Left hindlimb (tissue), 1 donor: ENCODE data around the gene HIVEP3.
A peak's percentile ranks its signal among the peaks of the same experiment; 100 is the strongest.

Source experiments
- DNase-seq: peaks from one replicate; pipeline ENCODE4 v3.0.0-alpha.2; 2018

HIVEP3 gene

DNA sequence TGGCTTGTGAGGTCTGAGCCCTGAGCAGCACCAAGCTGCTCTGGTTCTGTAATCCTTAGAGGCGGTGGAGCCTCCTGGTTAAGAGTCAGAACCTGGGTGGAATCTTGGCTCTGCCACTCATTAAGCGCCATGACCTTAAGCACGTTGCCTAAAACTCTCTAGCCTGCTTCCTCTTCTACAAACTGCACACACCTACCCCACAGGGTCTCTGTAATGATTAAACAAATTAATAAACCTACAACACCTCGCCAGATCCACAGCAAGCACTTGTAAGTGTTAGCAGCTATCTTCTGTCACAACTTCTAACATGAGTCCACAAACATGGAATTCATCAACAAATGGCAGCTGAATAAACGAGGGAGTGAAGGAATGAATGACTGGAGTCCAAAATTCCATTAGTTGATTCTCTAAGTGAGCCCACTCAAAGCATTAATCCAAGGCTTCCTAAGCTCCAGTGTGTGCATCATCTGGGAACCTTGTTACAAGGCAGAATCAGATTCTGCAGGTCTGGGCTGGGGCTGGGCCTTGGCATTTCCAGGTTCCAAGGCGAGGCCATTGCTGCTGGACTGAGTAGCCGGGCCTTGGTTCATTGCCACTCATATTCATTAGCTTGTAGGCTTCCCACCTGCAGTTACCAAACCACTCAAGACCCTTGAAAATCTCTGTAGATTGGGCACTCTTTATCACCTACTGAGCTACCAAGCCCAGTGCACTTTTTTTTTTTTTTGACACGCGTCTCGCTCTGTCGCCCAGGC lies 168.6 kb downstream of the HIVEP3 start:
- no peak for DNase-seq

DNA sequence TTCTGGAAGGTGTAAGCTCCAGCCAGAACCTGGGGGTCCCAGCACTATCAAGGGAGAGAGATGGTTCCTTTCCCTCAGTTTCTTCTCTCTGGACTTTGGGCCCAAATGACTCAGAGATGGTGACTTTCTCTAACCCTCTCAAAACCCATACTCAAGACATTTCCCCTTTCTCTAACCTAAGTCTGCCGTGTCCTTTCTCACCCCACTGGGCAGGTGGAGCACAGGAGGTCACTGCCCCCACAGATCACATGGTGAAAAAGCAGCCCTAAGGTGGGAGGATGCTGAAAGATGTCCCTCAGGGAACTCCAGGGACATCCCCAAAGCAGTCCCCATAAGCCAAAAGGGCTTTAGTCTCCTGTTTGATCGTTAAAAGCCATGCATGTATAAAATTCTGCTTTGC lies 173.7 kb downstream of the HIVEP3 start:
- DNase-seq, result no peak

DNA sequence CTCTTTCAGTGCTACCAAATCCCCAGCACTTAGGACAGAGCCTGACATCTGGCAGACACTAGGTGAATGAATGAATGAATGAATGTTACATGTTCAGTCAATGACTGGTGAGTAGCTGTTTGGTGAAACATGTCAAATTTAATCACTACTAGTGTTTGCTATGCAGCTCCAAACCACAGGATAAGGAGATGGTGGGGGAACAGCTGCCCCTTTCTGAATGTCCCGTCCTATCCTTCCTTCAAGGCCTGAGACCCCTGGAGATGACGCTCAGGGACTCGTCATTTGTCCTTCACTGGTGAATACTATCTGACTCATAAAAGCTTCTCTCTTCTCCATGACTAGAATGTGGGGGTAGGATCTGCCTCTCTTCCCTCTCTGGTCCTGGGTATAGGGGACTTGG lies 175.4 kb downstream of the HIVEP3 start:
- DNase-seq, result no peak

DNA sequence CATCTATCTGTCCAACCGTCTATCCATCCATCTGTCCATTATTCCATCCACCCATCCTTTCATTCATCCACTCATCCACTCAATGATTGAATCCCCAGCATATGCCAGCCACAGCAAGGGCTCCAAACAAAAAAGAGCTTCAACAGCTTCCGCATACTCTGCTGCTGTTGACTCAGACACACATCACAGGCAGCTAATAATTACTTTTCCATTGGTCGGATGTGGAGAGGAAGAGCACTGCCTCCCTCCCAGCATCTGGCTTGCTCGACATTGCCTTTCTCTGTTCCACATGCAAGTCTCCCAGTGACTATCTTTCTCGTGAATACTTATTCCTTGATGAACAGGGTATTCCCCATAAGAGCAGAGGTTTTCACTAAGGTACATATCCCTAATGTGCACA lies 176.5 kb downstream of the HIVEP3 start:
- DNase-seq, result no peak

DNA sequence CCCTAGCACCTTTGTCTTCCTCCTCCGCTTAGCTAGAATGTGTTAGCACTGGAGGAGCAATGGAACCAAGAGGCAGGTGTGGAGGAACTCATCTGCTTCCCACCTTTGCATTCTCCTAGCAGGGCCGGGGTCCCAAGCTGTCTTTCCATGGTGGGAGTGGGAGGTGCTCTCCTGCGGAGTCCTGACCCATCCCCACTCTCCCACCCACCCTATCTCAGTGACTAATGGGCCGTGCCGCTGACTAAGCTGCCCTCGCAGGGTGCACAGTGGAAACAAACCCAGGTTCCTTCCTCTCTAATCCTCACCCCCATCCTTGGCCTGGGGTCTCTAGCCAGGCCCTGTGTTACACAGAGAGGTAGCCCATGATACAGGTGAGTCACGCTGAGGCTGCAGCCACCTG lies 177.5 kb downstream of the HIVEP3 start:
- DNase-seq, result no peak

DNA sequence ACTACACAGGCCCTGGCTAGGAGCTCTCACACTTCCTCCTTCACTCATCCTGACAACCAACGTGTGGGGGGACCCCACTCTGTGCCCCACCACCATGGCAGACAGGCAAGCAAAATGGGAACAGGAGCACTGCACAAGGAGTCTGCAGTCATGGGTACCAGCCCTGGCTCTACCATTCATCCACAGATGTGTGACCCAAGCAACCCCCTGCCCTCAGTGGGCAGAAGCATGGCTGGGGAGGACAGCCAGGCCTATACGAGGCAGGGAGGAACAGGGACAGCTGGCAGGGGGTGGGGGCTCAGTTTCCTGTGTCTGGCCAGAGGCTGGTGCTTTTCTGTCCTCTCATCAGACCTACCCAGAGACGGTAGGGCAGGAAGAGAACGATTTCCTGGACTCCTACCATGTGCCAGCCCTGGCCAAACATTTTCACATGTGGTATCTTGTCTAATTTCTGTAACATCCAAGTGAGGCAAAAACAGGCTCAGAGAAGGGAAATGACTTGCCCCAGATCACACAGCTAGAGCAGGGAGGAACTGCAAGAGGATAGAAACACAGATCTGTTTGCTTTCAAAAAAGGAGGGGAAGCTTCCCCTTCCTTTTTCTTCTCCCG lies 178.0 kb downstream of the HIVEP3 start:
- no peak for DNase-seq

DNA sequence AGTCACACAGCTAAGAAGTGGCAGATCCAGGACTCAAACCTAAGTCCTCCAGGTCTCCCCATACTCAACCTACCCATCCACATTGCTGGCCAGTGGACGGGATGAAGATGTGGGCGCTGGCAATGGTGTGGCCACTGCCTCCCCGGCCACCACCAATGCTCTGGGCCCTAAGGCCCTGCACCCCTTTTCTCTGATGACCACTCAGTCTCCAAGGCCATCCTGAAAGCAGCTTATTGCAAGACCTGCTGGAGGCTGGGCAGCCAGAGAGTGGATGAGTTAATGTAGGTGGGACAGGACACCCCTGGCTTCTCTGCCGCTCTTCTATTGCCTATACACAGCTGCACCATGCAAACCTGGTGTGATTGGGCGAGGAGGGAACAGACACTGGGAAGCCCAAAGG lies 178.7 kb downstream of the HIVEP3 start:
- no peak for DNase-seq

DNA sequence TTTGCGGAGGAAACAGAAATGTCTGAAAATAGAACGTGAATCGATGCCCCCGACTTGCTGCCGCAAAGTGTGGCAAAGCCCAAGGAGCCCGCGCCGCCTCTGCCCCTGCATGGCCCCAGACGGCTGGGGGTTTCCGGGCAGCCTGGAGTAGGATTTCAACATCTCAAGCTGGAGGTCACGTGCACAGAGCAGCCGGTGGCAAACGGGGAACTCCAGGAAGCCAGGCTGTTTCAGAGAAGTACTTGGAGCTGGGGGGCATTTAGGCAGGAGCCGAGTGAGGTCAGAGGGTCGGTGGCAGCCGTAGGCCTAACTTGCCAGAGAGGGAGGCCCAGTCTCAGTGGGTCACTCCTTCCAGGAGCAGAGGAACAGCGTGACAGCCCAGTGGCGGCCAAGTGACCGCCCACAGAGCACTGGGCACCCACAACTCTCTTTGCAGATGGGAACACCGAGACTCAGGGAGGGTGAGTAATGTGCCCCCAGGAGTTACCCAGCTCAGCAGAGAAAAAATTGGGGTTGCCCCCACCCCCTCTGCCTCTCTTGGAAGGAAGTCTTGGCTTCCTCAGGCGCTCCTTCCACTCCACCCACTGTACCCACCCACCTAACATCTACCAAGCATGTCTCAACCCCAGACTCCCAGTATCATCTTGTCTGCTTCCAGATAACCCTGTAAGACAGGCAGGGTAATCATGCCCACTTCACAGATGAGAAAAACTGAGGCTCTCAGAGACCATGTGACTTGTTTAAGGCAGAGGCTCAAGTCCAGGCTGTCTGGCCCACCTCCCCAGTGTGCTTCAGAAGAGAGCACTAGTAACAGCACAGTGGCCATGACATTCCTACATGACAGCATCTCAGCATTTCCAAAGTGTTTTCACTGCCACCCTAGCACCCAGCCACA lies 179.4 kb downstream of the HIVEP3 start:
- peak; percentile 80 for DNase-seq

DNA sequence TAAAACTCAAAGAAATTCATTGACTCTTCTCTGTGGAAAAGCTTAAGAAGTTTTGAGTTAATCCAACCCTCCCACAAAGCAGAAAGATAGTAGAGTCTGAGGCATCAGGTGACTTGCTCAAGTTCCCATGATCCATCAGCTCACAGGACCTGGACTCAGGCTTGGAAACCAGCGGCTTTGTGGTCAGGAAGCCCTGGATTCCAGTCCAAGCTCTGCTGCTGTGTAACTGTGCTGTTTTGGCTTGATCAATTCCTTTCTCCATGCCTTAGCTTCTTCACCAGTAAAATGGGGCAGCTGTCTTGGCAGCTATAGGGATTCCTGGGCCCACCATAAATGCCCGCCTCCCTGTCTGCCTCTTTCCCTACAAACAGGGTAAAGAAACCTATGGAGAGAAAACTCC lies 180.2 kb downstream of the HIVEP3 start:
- no peak for DNase-seq

DNA sequence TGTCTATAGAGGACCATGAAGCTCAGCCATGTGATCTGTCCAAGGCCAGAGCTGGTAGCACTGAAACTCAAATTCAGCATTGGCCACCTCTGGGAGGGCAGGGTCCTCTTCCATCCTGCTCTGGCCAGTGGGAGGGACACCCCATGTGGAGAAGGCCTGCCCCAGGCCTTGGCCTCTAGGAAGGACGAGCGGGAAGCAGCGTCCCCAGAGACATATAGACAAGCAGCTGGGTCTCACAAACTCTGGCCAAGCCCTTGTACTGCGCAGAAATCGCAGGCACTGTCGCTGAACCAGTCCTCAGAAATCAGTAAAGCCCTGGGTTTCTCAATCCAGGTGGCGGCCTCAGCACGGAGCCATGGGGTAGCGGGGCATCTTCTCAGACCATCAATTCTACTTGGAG lies 180.7 kb downstream of the HIVEP3 start:
- no peak for DNase-seq

DNA sequence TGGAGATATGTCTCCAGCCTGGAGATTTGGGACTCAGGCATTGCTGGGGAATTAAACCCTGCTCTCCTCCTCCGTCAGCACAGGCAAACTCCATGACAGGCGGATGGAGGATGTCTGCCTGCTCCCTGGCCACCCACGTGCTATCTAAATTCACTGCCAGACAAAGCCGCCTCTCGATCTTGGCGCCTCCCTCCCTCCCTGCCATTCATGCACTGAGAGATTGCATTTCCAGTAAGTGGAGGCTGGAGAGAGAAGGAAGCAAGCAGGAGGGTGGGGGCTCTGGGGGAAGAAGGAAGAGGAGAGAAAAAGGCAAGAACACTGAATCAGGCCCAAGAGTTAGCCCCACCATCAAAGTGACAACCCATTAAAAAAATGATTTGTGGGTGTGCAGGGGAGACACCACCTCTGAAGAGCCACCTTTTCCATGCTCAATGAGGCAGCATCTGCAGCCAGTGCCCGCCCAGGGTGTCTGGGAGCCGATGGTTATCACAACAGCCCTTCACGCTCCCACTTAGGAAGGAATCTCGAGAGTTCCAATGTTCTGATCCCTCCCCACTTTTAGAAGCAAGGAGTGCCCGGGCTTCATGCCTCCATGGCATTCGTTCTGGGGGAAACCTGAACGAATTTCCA lies 183.0 kb downstream of the HIVEP3 start:
- DNase-seq, result no peak

DNA sequence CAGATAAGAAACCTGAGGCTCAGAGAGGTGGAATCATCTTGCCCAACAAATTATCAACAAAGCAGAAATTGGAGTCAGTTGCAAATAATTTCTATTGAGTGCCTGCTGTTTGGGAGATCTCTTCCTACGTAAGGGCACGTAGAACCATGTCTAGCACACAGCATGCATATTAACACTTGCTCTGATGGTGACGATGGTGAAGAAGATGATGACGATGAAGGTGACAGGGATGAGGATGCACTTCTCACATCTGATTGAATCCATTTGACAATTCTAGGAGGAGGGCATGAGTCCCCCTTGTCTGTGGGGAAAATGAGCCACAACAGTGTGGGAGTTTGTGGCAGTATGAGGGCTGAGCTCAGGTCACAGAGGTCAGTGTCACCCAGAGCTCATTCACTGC lies 183.6 kb downstream of the HIVEP3 start:
- no peak for DNase-seq

DNA sequence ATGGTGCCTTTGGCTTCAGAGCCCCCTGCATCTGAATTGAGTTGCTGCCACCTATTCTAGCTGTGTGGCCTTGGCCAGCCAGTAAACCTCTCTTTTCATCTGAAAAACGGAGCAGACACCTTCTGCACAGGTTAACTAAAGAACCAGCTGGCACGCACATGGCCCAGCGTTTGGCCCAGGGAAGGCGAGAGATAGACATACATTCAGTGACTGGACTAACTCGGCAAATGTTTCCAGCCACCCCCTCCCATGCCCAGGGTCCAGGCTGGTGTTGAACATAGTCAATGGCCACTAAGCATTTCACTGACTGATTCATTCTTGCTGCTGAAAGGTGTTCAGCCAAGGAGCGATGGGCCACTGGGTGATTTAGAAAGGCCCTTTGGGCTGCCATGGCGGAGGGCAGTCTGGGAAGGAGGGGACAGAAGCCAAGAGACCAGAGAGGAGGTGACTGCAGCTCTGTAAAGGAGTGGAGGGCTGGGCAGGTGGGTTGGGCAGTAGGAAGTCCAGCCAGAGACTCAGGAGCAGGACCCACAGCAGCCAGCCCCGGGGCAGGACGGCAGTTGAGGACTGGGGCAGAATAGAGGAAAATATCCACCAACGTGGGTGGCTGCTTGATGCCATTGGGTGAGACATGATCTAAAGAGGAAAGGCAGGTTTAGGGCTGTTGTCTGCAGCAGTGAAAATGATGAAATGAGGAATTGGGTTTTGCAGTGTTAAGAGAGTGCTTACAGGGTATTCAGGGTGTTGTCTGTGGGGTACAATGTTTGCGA lies 184.3 kb downstream of the HIVEP3 start:
- DNase-seq, result no peak

DNA sequence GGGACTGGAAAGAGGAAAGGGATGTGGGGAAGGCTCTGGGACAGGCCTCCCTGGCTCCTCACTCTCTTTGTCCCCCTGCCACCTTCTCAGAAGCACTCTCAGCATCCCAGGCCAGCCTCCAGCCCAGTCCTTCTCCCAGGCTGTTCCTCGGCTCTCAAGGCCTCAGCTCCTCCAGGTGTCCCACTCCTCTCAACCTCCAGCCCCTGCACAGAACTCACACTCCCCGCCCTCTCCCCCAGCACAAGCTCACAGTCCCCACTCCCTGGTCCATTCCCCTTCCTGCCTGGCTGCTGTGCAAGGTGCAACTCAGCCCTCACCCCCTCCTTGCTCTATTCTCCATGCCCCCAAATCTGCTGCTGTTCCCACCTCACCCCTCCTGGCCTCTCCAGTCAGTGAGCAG lies 185.0 kb downstream of the HIVEP3 start:
- DNase-seq, result no peak

DNA sequence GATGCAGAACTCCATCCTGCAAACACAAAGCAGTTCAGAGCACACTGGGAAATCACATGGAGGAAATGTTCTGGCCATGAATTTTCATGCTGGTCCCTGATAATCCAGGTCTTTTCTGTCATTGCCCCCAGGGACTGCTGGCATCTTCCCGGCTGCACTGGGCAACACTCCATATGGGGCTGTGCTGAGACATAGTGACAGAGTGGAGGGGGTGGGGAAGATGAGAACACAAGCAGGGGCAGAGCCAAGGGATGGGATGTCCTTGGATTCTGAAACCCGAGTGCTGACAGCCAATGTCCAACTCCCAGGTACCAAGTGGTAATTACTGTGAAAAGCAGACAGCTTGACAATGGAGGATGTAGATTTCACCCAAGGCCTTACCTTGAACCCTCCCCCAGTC lies 185.7 kb downstream of the HIVEP3 start:
- no peak for DNase-seq

DNA sequence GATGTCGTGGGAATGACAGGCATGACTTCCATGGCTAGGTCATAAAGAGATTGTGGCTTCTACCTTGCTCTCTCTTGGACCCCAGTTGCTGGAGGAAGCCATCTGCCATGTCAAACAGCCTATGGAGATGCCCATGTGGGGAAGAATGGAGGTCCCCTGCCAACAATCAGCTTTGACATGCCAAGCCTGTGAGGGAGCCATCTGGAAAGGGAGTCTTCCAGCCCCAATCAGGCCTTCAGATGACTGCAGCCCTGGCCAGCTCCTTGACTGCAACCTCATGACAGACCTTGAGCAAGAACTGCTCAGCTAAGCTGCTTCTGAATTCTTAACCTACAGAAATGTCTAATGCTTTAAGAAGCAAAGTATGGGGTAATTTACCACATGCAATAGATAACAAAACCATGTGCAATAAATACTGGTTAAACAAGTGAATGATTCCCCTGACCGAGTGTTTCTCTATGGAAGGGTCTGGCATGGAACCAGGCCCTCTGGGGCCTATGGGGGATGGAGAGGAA lies 187.1 kb downstream of the HIVEP3 start:
- no peak for DNase-seq

DNA sequence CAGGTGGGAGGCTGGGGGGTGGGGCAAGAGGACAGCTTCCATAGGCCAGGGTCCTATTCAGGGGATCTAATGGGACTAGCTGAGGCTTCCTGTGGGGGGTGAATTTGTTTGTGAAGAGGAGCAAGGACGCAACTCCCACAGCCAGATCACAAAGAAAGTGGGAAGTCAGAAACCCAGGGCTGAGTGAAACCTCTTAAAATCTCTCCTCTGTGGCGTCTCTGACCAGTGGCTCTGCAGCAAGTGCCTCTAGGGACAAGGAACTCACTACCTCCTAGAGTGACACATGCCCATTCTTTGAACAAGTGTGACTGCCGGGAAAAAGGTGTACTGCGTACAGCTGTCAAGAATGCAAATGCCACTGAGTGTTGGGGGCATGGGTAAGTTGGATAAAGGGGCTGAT lies 187.9 kb downstream of the HIVEP3 start:
- DNase-seq, result no peak

DNA sequence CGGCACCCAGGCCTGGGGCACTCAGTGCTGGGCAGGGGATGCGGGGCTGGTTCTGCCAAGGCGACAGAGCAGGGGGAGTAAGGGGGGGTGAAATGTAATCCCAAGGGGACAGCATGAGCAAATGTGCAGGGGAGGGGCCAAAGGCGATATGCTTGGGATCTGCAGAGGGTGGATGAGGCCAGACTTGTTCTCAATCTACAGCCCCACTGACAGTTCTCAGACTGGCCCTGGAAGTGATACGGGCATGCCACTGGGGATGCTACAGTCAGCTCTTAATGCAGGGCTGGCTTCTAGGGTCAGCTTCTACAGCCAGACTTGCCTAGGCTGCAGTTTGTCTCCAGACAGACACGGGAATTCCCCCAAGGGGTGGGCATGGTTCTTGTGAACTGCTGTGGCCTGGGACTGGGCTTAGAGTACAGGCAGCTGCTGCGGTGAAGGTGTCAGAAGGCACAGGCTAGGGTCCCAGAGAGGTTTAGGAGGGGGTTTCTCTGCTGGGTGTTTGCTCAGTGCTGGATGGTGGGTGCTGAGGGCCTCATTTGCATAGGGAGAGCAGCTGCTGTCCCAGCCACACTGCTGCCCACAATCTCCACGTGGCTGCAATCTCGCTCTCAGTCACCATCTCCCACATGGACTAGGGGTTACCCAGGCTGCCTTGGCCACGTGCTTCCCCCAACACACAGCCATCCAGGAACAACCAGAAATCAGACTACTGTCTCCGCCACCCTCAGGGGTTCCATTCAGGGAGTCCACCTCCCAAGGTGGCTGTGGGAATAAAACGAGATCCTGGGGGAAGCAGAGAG lies 190.1 kb downstream of the HIVEP3 start:
- no peak for DNase-seq

DNA sequence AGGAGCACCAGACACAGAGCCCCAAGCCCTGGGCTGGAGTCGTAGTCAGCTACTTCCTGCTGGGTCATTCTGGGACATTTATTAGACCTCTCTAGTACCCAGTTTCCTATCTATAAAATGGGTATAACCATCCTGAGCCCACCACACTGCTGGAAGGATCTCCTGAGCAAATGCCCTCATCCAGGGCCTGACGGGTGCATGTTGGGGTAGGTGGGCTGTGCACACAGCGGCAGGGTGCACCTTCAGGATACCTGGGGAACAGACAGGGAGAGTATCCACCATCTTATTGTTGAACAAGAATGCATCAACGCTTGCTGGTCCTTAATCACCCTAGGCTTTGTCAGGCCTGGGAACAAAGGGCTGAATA lies 191.0 kb downstream of the HIVEP3 start:
- DNase-seq, result no peak

DNA sequence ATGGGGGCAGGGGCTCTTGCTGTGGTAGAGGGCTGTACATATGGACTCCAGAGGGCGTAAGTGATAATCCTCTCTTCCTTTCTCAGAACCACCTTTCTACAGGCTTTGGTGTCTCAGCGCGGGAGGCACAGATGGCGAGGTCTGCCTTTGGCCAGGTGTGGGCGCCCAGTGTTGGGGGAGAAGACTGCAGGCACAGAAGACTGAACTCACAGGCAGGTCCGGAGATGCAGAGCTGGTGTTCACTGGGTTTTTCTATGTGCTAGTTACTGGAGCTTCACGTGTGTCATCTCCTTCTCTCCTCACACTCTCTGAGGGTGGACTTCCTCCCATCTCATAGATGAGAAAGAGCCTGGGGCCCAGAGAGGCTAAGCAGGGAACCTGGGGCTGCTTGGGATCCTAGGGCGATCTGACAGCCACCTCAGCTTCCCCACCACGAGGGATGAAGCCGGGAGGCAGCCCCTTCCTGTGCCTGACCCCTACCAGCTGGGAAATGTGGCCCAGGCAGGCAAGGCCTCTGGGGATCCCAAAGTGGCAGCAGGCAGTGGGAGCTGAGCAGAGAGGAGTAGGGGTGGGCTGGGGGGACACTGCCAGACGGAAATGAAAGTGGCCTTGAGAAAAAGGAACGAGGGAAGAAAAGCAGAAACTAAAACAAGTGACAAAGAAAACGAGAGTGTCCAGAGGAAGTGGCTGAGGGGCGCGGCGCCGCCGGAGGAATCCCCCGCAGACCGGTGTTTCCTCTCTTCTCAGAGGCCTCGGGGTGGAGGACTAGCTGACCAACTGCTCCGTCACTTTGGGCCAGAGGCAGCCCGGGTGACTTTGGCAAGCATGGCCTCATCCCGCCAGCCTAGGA lies 191.6 kb downstream of the HIVEP3 start:
- no peak for DNase-seq

DNA sequence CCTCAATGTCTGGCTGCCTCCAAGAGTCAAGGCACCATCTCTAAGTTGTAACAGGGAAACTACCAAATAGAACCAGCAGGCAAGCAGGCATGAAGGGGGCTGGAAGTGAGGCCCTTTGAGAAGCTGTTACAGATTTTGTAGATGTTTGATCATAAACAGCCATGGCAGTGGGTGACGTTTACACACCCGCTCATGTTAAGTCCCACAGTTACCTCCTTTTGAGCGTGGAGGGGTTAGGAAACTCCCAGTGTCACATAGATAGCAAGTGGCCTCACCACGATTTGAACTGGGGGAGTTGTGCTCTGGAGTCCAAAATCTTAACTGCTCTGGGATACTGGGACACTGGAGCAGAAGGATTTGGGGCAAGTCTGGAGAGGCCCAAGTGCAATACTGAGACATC lies 192.4 kb downstream of the HIVEP3 start:
- DNase-seq, result no peak
